ENCODE results near the gene EREG.
"Not testable (repeated sequence)": the region's sequence is repeated elsewhere in the genome, so short reads cannot be mapped to it uniquely, and the experiment has no call there.

EREG gene

DNA sequence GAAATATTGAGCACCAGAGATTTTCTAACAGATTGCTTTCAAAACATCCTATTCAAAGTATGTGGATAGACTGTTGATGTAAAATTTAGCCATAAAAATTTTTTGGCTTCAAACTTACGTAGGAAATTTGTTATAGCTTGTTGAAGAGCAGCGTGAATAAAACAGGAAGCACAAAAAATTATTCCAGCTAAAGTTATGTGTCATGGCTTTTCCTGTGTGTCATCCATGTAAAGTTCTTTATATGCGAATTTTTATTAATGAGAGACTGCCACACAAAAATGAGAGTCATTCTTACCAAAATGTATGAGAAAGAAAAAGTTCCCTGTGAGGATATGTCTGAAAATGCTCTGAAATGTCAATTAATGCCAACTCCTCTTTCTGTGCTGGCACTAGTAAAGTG is 37.2 kb upstream of the EREG start:
- no peak overlapping the region for H3K9ac ChIP-seq (ENCODE audit: low read depth, low read length)
- no peaks in the 10 kb centered on the region for H3K4me1 ChIP-seq (ENCODE audit: insufficient read depth, low read length)
- H3K36me3 ChIP-seq (ENCODE audit: insufficient read depth, low read length) = no peaks in the 10 kb centered on the region
- no peaks in the 10 kb centered on the region for H3K9me3 ChIP-seq (ENCODE audit: insufficient read depth, low read depth, low read length)
- 97% methylated on average over 3 of the region's 3 CpGs for WGBS
- no peak overlapping the region for H3K27ac ChIP-seq (ENCODE audit: low read depth, low read length)
- H3K27me3 ChIP-seq (ENCODE audit: insufficient read depth, low read length) = no peaks in the 10 kb centered on the region
- H3K4me3 ChIP-seq (ENCODE audit: low read length) = no peak overlapping the region

GRCh38 chr4:74328501-74328900 is 36.4 kb upstream of the EREG start:
- H3K9ac ChIP-seq (ENCODE audit: low read depth, low read length) = no peak overlapping the region
- no peaks in the 10 kb centered on the region for H3K9me3 ChIP-seq (ENCODE audit: insufficient read depth, low read depth, low read length)
- no peaks in the 10 kb centered on the region for H3K36me3 ChIP-seq (ENCODE audit: insufficient read depth, low read length)
- WGBS = 97% methylated on average over 1 of the region's 1 CpG
- H3K27me3 ChIP-seq (ENCODE audit: insufficient read depth, low read length) = no peaks in the 10 kb centered on the region
- H3K27ac ChIP-seq (ENCODE audit: low read depth, low read length) = no peak overlapping the region
- H3K4me3 ChIP-seq (ENCODE audit: low read length) = no peak overlapping the region
- no peaks in the 10 kb centered on the region for H3K4me1 ChIP-seq (ENCODE audit: insufficient read depth, low read length)

GRCh38 chr4:74329307-74329706 is 35.6 kb upstream of the EREG start:
- no peaks in the 10 kb centered on the region for H3K36me3 ChIP-seq (ENCODE audit: insufficient read depth, low read length)
- no peaks in the 10 kb centered on the region for H3K4me1 ChIP-seq (ENCODE audit: insufficient read depth, low read length)
- H3K4me3 ChIP-seq (ENCODE audit: low read length) = no peak overlapping the region
- H3K27me3 ChIP-seq (ENCODE audit: insufficient read depth, low read length) = no peaks in the 10 kb centered on the region
- H3K27ac ChIP-seq (ENCODE audit: low read depth, low read length) = no peak overlapping the region
- no peaks in the 10 kb centered on the region for H3K9me3 ChIP-seq (ENCODE audit: insufficient read depth, low read depth, low read length)
- H3K9ac ChIP-seq (ENCODE audit: low read depth, low read length) = no peak overlapping the region

DNA sequence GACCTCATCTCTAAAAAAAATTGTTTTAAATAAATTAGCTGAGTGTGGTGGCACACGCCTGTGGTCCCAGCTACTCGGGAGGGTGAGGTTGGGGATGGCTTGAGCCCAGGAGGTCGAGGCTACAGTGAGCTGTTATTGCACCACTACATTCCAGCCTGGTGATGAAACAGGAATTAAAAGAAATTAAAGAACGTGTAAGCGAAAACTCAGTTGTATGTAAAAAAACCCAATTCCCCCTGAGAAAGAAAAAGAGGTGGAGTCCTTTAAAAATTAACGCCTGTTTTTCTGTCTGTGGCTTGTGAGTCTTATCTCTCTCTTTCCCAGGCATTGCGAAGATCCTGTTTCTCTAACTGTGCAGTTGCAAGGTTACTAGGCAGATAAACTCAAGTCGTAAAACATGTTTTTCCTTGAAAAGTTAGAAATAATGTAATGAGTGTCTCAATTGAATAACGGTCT is 34.6 kb upstream of the EREG start:
- Histone ChIP-seq H3K9me3 (ENCODE audit: insufficient read depth, low read depth, low read length) (no peaks in the 10 kb centered on the region), H3K36me3 (ENCODE audit: insufficient read depth, low read length) (no peaks in the 10 kb centered on the region), H3K27ac (ENCODE audit: low read depth, low read length) (no peak overlapping the region), H3K27me3 (ENCODE audit: insufficient read depth, low read length) (no peaks in the 10 kb centered on the region), H3K4me3 (ENCODE audit: low read length) (no peak overlapping the region), H3K9ac (ENCODE audit: low read depth, low read length) (no peak overlapping the region), H3K4me1 (ENCODE audit: insufficient read depth, low read length) (no peaks in the 10 kb centered on the region)
- WGBS = 93% methylated on average over 9 of the region's 9 CpGs

DNA sequence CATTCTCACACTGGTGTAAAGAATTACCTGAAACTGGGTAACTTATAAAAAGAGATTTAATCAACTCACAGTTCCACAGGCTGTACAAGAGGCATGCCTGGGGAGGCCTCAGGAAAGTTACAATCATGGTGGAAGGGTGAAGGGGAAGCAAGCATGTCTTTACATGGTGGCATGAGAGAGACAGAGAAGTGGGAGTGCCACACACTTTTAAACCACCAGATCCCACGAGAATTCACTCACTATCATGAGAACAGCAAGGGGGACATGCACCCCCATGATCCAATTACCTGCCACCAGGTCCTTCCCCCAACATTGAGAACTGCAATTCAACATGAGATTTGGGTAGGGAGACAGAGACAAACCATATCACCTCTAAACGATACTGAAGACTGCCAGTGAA is 33.7 kb upstream of the EREG start:
- Histone ChIP-seq H3K9ac (ENCODE audit: low read depth, low read length) (no peak overlapping the region), H3K9me3 (ENCODE audit: insufficient read depth, low read depth, low read length) (no peaks in the 10 kb centered on the region), H3K4me1 (ENCODE audit: insufficient read depth, low read length) (no peaks in the 10 kb centered on the region), H3K36me3 (ENCODE audit: insufficient read depth, low read length) (no peaks in the 10 kb centered on the region), H3K4me3 (ENCODE audit: low read length) (no peak overlapping the region), H3K27ac (ENCODE audit: low read depth, low read length) (no peak overlapping the region), H3K27me3 (ENCODE audit: insufficient read depth, low read length) (no peaks in the 10 kb centered on the region)
- WGBS = 94% methylated on average over 2 of the region's 2 CpGs

GRCh38 chr4:74331944-74332343 is 33.0 kb upstream of the EREG start:
- no peaks in the 10 kb centered on the region for H3K27me3 ChIP-seq (ENCODE audit: insufficient read depth, low read length)
- H3K9ac ChIP-seq (ENCODE audit: low read depth, low read length) = no peak overlapping the region
- no peak overlapping the region for H3K4me3 ChIP-seq (ENCODE audit: low read length)
- no peaks in the 10 kb centered on the region for H3K9me3 ChIP-seq (ENCODE audit: insufficient read depth, low read depth, low read length)
- H3K4me1 ChIP-seq (ENCODE audit: insufficient read depth, low read length) = no peaks in the 10 kb centered on the region
- no peaks in the 10 kb centered on the region for H3K36me3 ChIP-seq (ENCODE audit: insufficient read depth, low read length)
- H3K27ac ChIP-seq (ENCODE audit: low read depth, low read length) = no peak overlapping the region

- Histone ChIP-seq H3K9me3 (ENCODE audit: insufficient read depth, low read depth, low read length) (no peaks in the 10 kb centered on the region), H3K4me1 (ENCODE audit: insufficient read depth, low read length) (no peaks in the 10 kb centered on the region), H3K36me3 (ENCODE audit: insufficient read depth, low read length) (no peaks in the 10 kb centered on the region), H3K9ac (ENCODE audit: low read depth, low read length) (no peak overlapping the region), H3K27ac (ENCODE audit: low read depth, low read length) (no peak overlapping the region), H3K27me3 (ENCODE audit: insufficient read depth, low read length) (no peaks in the 10 kb centered on the region), H3K4me3 (ENCODE audit: low read length) (no peak overlapping the region)
- 95% methylated on average over 7 of the region's 7 CpGs for WGBS
Observed at GRCh38 chr4:74334636-74335035, 30.3 kb upstream of the EREG start.

GRCh38 chr4:74335341-74336021 is 29.5 kb upstream of the EREG start:
- Histone ChIP-seq H3K27me3 (ENCODE audit: insufficient read depth, low read length) (no peaks in the 10 kb centered on the region), H3K4me3 (ENCODE audit: low read length) (no peak overlapping the region), H3K27ac (ENCODE audit: low read depth, low read length) (no peak overlapping the region), H3K9ac (ENCODE audit: low read depth, low read length) (no peak overlapping the region), H3K9me3 (ENCODE audit: insufficient read depth, low read depth, low read length) (no peaks in the 10 kb centered on the region), H3K4me1 (ENCODE audit: insufficient read depth, low read length) (no peaks in the 10 kb centered on the region), H3K36me3 (ENCODE audit: insufficient read depth, low read length) (no peaks in the 10 kb centered on the region)
- WGBS = 95% methylated on average over 4 of the region's 5 CpGs

- Histone ChIP-seq H3K9ac (ENCODE audit: low read depth, low read length) (no peak overlapping the region), H3K4me3 (ENCODE audit: low read length) (no peak overlapping the region), H3K4me1 (ENCODE audit: insufficient read depth, low read length) (no peaks in the 10 kb centered on the region), H3K27me3 (ENCODE audit: insufficient read depth, low read length) (no peaks in the 10 kb centered on the region), H3K36me3 (ENCODE audit: insufficient read depth, low read length) (no peaks in the 10 kb centered on the region), H3K9me3 (ENCODE audit: insufficient read depth, low read depth, low read length) (peaks cover 11% of the 10 kb centered on the region; the same call in 1 of the 2 replicates), H3K27ac (ENCODE audit: low read depth, low read length) (no peak overlapping the region)
- no CpG with 5 or more reads among the region's 4 CpGs for WGBS
Observed at GRCh38 chr4:74338792-74339333, 26.1 kb upstream of the EREG start.

DNA sequence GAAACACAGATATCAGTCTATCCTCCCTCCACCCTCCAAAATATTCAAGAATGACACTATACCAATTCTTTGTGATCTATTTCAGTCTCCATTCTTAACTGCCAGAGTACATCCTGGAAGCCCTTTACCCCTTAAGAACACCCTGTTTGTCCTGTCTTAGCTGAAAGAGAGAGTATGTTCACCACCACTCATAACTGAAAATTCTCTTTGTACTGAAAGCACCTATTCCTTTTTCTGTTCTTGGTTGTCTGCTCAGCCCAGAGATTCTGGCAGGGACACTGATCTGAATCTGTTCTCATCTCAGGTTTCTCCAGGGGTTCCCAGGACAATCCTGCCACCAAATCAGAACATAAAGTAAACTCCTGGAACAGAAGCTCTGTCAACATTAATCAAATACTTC is 25.4 kb upstream of the EREG start:
- no peaks in the 10 kb centered on the region for H3K27me3 ChIP-seq (ENCODE audit: insufficient read depth, low read length)
- no peaks in the 10 kb centered on the region for H3K36me3 ChIP-seq (ENCODE audit: insufficient read depth, low read length)
- no peaks in the 10 kb centered on the region for H3K4me1 ChIP-seq (ENCODE audit: insufficient read depth, low read length)
- peaks cover 17% of the 10 kb centered on the region for H3K9me3 ChIP-seq (ENCODE audit: insufficient read depth, low read depth, low read length)
- H3K4me3 ChIP-seq (ENCODE audit: low read length) = no peak overlapping the region
- H3K9ac ChIP-seq (ENCODE audit: low read depth, low read length) = no peak overlapping the region
- H3K27ac ChIP-seq (ENCODE audit: low read depth, low read length) = no peak overlapping the region

DNA sequence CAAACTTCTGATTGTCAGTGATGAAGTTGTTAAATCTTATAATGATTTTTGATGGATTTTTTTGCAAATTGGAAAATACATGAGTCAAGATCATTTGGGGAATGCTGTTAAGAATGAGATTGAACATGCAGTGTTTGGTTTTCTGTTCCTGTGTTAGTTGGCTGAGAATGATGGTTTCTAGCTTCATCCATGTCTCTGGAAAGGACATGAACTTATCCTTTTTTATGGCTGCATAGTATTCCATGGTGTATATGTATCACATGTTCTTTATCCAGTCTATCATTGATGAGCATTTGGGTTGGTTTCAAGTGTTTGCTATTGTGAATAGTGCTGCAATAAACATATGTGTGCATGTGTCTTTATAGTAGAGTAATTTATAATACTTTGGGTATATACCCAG is 24.5 kb upstream of the EREG start:
- peaks cover 22% of the 10 kb centered on the region for H3K9me3 ChIP-seq (ENCODE audit: insufficient read depth, low read depth, low read length)
- H3K9ac ChIP-seq (ENCODE audit: low read depth, low read length); H3K27me3 ChIP-seq (ENCODE audit: insufficient read depth, low read length); H3K4me1 ChIP-seq (ENCODE audit: insufficient read depth, low read length); H3K36me3 ChIP-seq (ENCODE audit: insufficient read depth, low read length); H3K27ac ChIP-seq (ENCODE audit: low read depth, low read length); H3K4me3 ChIP-seq (ENCODE audit: low read length): not testable (repeated sequence)

DNA sequence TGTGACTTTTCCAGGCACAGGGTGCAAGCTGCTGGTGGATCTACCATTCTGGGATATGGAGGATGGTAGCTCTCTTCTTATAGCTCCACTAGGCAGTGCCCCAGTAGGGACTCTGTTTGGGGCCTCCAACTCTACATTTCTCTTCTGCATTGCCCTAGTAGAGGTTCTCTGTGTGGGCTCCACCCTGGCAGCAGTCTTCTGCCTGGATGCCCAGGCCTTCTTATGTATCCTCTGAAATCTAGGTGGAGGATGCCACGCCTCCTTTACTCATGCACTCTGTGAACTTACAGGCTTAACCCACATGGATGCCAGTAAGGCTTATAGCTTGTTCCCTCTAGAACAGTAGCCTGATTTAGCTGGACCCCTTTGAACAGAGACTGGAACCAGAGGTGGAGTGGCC is 20.9 kb upstream of the EREG start:
- Histone ChIP-seq H3K4me3 (ENCODE audit: low read length) (no peak overlapping the region), H3K9me3 (ENCODE audit: insufficient read depth, low read depth, low read length) (peaks cover 22% of the 10 kb centered on the region), H3K36me3 (ENCODE audit: insufficient read depth, low read length) (no peaks in the 10 kb centered on the region), H3K9ac (ENCODE audit: low read depth, low read length) (no peak overlapping the region), H3K27ac (ENCODE audit: low read depth, low read length) (no peak overlapping the region), H3K27me3 (ENCODE audit: insufficient read depth, low read length) (no peaks in the 10 kb centered on the region), H3K4me1 (ENCODE audit: insufficient read depth, low read length) (no peaks in the 10 kb centered on the region)
- 96% methylated on average over 1 of the region's 1 CpG for WGBS
